HG03342 (cell line): ENCODE results near the gene NEFH.
"Not testable (repeated sequence)": the region's sequence is repeated elsewhere in the genome, so short reads cannot be mapped to it uniquely, and the experiment has no call there.

Experiments
- ATAC-seq: cut with Tn5 transposase; IDR thresholded peaks from one replicate; pipeline ENCODE4 v1.9.1; 2021; ENCODE audit warnings: mild to moderate bottlenecking, moderate library complexity; ENCODE audit not compliant: unreplicated experiment

NEFH gene

GRCh38 chr22:29479417-29480261 lies at the start of gene NEFH:
TSS of gene NEFH (plus strand) at chr22:29480218. CDS start at chr22:29480263, 45 bp downstream.
- no peak for ATAC-seq

DNA sequence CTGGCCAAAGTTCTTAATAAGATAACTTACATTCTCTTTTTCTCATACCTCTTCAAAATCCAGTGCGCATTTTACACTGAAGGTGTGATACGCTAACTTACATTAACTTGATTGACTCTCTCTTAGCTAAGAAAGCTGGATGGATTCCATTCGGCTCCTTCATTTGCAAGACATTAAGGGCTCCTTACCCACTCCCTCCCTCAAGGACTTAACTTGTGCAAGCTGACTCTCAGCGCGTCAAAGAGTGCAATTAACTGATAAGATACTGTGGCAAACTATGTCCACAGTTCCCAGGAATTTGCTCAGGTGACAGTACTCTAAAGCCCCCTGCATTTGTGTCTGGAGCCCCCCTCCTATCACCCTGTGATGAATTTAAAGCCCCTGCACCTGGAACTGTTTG lies 48.0 kb upstream of the NEFH start:
- ATAC-seq = no peak

DNA sequence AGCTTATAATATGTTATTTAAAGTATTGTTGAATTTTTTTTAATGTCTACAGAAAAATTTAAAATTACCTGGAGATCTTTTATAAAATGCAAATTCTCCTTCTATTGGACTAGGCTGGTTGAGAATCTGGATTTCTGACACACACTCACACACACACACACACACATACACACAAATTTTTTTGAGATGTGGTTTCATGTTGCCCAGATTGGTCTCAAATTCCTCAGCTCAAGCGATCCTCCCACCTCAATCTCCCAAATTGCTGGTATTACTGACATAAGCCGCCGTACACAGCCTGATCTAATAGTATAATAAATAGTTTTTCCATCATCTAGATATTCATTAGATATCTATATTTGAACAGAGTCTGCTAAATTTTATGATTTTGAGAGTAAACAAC lies 46.2 kb upstream of the NEFH start:
- ATAC-seq = no peak

GRCh38 chr22:29434288-29434687 lies 45.7 kb upstream of the NEFH start:
- ATAC-seq = no peak

- no peak for ATAC-seq
Measured at GRCh38 chr22:29435236-29436136, 44.5 kb upstream of the NEFH start.

DNA sequence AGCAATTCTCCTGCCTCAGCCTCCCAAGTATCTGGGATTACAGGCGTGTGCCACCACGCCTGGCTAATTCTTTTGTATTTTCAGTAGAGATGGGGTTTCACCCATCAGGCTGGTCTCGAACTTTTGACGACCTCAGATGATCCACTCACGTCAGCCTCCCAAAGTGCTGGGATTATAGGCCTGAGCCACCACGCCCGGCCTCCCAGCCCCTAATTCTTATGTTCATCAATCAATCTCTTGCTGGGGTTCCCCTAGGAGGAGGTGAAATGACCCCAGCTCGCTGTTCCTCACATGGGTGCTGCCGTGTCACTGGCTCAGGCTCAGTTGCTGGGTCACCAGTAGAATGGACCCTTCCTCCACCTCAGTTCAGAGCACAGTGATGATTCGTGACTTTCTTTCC lies 41.7 kb upstream of the NEFH start, which contains the start of gene RFPL1:
RFPL1 (plus strand) TSS at position 301 of the 400 bp plus-strand sequence.
- ATAC-seq = not testable (repeated sequence)

- ATAC-seq = no peak
Measured at GRCh38 chr22:29442976-29443375, 37.0 kb upstream of the NEFH start.

- no peak for ATAC-seq
Measured at GRCh38 chr22:29443452-29443851, 36.6 kb upstream of the NEFH start.

DNA sequence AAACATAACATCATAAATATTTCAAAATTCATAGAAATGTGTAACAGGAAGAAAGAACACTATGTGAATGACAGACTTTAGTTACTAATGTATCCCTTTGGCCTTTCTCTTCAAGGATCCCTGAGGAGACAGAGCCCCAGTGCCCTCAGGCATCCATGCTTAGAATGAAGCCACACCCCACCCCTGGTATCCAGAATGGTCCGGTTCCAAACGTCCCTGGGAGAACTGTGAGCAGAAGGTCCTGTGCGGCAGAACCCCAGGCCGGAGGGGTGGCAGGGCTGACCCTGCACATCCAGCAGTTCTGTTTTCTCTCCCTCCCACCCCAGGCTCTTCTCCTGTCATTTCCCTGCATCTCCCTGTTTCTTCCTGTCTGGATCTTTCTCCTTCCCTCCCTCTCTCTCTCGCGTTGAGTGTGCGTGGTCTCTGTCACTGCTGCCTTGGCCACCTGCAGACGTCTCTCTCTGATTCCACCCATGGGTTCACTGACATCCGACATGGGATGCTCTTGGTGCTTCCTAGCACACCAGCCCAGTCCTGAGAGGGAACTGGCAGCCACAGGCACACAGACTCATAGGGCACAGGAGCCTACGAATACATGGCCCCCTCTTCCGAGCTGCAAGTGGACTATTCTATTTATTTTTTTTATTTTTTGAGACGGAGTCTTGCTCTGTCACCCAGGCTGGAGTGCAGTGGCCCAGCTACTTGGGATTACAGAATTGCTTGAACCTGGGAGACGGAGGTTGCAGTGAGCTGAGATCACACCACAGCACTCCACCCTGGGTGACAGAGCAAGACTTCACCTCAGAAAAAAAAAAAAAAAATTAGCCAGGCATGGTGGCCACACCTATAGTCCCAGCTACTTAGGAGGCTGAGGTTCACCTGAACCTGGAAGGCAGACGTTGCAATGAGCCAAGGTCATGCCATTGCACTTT lies 35.9 kb upstream of the NEFH start:
- no peak for ATAC-seq

- no peak for ATAC-seq
Measured at GRCh38 chr22:29445508-29445907, 34.5 kb upstream of the NEFH start.

GRCh38 chr22:29447906-29448305 lies 32.1 kb upstream of the NEFH start:
- ATAC-seq = no peak

GRCh38 chr22:29449296-29449875 lies 30.6 kb upstream of the NEFH start:
- no peak for ATAC-seq

DNA sequence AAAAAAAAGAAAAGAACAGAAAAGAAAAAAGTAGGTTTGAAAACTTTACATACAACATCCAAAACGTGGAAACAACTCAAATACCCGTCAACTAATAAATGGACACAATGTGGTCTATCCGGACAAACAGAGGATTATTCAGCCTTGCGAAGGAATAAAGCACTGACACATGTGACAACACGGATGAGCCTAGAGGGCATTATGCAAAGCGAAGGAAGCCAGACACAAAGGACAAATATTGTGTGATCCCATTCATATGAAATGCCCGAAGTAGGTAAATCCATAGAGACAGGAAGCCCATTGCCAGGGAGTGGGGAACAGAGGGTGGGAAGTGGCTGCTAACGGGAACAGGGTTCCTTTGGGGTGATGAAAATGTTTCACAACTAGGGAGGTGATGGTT lies 29.8 kb upstream of the NEFH start:
- ATAC-seq = no peak

DNA sequence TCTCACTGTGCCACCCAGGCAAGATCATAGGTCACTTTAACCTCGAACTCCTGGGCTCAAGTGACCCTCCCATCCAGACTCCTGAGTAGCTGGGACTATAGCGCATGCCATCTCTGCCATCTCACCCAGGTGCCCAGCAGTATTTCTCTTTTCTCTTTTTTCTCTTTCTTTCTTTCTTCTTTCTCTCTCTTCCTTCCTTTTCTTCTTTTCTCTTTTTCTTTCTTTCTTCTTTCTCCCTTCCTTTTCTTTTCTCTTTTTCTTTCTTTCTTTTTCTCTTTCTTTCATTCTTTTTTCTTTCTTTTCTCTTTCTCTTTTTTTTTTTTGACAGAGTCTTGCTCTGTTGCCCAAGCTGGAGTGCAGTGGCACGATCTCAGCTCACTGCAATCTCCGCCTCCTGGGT lies 28.2 kb upstream of the NEFH start:
- no peak for ATAC-seq

GRCh38 chr22:29454276-29454675 lies 25.7 kb upstream of the NEFH start:
- ATAC-seq = no peak

- no peak for ATAC-seq
Measured at GRCh38 chr22:29456211-29456671, 23.8 kb upstream of the NEFH start.

GRCh38 chr22:29457730-29458129 lies 22.3 kb upstream of the NEFH start:
- ATAC-seq = no peak

- ATAC-seq = no peak
Measured at GRCh38 chr22:29458551-29458950, 21.5 kb upstream of the NEFH start.

- ATAC-seq = no peak
Measured at GRCh38 chr22:29459773-29460172, 20.2 kb upstream of the NEFH start.

- no peak for ATAC-seq
Measured at GRCh38 chr22:29461263-29461662, 18.8 kb upstream of the NEFH start.
